Amniotic epithelial cell (primary cell): ENCODE measurements around the gene OTOG.
"Not testable (repeated sequence)": the region's sequence is repeated elsewhere in the genome, so short reads cannot be mapped to it uniquely, and the experiment has no call there.

Experiments
- DNase-seq: peaks from one replicate; pipeline ENCODE4 v3.0.0-alpha.2; 2010; ENCODE audit warnings: low read depth

Gene OTOG

GRCh38 chr11:17604201-17604914 is 57.3 kb downstream of the OTOG start:
- DNase-seq, result no peak

DNA sequence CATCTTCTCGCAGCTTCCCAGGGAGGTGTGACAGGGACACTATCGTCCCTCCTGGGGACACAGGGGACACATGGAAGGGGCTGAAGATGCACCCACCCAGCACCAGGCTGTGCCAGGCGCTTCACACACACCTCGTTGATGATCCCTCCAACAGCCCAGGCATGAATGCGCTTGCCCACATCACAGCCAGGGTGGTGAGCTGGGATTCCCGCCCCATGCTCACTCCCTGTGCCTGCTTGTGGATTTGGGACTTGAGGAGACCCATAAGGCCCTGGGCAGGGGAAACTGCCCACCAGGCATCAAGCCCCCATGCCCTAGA is 57.8 kb downstream of the OTOG start:
- no peak for DNase-seq

- DNase-seq, result no peak
Observed at GRCh38 chr11:17605651-17606122, 58.6 kb downstream of the OTOG start.

DNA sequence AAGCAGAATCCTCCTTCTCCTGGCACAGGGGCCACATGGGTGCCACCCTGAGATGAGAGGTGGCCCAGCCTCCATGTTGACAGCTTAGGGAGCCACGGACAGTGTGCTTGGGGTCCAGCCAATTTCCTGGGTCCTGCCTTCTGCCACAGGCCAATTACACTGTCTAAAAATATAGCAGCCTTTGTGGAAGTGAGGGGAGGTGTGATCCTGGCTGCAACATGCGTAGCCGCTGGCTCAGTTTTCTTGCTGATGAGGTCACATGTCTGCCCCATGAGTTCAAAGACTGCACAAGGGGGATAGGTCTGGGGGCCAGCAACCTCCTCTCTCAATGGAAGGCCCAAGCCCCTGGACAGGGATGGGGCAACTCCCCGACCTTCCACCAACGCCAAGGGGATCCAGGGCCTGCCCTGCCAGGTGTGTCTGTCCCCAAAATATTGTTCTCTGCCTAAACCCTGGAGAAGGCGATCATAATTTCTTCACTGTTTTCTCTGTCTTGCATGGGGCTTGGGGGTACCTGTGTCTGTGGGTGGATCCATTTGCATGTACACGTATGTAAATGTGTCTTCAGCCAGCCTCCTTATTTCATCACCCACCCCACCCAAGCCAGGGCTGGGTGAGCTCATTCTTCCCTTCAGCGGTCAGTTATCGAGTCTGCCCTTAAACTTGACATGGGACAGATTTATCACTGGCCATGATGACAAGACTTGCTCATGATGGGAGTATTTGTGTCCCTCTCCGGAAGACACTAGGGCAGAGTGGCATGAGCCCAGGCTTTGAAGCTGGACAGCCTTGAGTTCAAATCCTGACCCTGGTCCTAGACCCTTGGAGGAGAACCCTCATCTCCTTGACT is 59.4 kb downstream of the OTOG start:
- DNase-seq, result no peak

DNA sequence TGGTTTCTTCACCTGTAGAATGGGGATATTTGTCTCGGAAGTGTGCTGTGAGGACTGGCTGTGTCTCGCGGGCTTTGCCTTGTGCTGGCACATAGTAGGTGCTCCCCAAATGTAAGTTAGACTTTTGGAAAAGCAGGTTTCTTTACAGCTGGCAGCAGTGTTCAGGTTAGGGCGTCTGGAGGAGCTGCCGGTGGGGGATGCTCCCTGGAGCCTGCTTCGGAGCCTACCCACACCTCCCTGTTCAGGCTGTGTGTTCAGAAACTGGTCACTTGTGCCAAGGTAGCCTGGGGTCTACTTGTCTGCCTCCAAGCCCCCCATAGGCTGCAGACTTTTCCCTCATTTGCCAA is 60.0 kb downstream of the OTOG start:
- no peak for DNase-seq

DNA sequence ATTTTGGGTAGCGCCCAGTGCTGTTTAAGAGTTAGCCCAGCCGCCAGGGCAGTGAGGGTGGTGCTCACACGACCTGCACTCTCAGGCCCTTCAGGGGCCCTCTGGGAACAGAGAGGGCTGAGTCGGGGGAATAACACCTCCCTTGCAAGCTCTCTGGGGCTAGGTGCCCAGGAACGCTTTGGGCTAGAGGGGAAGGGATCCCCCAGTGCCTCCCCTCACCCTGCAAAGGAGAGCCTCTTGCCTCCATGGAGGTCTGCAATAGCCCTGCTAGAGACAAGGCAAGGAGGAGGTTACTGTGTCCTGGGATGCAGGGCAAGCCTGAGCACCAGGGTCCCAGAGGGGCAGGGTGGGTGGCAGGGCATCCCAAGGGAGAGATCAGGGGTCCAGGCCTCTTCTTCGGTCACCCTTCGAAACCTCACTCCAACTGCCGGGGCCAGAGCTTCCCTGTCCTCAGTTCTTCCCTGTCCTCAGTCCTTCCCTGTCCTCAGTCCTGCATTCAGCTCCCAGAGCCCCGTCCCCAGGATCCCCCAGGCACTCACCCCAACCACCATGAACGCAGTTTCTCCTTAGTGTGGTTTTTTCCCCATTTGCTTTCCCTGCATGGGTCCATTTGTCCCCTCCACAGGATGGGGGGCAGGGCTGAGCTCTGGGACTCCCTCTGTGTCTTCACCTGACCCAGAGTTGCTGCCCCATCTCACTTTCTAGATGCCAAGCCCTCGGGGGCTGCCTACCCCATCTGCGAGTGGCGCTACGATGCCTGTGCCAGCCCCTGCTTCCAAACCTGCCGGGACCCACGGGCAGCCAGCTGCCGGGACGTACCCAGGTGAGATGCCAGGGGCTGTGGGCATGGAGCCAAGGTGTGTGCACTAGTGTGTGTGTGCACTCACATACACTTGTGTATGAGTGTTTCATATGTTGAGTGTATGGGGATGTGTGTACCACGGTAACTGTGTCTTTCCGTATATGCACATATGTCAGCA is 60.8 kb downstream of the OTOG start:
- no peak for DNase-seq

- no peak for DNase-seq
Observed at GRCh38 chr11:17608821-17609220, 61.8 kb downstream of the OTOG start.

- DNase-seq, result no peak
Observed at GRCh38 chr11:17609291-17610084, 62.4 kb downstream of the OTOG start.

- no peak for DNase-seq
Observed at GRCh38 chr11:17610085-17610894, 63.2 kb downstream of the OTOG start.

DNA sequence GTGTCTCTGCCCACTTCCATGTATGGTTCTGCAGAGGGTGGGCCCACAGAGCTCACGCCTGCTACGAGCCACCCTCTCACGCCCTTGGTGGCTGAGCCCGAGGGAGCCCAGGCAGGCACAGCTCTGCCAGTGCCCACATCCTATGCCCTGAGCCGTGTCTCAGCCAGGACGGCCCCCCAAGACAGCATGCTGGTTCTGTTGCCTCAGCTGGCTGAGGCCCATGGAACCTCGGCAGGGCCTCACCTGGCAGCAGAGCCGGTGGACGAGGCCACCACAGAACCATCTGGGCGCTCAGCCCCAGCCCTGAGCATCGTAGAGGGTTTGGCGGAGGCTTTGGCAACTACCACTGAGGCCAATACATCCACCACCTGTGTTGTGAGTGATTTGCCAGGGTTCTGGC is 64.0 kb downstream of the OTOG start:
- DNase-seq, result no peak

DNA sequence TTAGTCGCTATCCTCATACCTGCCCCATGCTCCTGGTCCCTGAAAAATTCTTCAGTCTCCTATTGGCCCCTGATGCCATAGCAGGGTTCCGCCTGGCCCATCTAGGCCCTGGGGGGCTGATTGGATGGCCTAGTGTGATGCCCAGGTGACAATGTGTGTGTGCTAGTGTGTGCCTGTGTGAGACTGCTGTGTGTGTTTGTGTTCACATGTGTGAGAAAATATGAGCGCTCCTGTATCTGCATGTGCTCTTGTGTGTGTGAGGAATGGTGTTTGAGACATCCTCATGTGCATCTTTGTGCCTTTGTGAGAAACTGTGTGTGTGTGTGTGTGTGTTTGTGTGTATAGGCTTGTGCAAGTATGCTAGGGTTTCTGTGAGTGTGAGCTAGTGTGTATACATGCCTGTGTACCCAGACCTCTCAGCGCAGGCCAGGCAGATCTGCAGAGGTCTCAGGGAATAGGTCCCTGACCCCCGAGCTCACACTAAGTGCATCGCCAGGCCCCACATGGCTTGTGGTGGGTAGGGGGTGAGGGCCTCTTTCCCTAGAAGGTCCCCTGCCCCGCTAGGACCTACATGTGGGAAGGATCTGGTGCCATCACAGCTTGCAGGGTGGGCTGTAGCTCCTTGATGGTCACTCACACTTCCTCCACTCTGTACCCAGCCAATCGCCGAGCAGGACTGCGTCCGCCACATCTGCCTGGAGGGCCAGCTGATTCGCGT is 64.6 kb downstream of the OTOG start:
- no peak for DNase-seq

DNA sequence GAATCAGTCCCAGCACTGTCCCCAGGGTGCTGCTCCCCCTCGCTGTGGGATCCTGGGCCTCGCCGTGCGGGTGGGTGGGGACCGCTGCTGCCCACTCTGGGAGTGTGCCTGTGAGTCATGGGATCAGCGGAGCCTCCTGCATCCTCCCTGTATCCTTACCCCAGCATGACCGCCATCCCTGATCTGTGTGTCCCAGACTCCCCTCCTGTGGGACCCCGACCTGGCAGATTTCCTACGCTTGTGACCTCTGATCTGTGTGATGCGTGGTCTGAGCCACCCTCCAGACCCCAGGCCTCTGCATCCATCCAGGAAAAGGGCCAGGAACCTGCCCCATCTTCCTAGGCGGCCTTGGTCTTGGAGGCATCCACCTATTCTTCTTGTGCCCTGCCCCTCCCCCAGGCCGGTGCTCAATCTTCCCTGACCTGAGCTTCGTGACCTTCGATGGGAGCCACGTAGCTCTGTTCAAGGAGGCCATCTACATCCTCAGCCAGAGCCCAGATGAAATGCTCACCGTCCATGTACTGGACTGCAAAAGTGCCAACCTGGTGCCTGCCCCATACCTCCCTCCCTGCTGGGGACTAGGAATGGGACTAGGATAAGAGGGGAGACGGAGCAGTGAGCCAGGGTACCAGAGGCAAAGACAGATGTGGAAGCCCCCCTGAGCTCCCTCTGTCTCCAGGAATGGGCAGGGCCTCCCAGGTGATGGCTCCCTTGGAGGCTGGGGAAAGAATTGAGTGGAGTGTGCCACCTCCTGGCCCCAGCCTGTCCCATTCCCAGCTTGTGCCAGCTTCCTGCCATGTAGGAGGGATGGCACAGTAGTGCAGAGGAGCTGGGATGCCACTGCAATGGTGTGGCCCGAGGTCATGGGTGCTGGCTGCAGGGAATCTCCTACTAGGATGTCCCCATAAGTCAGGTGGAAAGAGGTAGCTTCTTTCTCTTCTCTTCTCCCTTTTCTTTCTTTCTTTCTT is 65.4 kb downstream of the OTOG start:
- no peak for DNase-seq

- DNase-seq, result no peak
Observed at GRCh38 chr11:17613428-17613962, 66.4 kb downstream of the OTOG start.

DNA sequence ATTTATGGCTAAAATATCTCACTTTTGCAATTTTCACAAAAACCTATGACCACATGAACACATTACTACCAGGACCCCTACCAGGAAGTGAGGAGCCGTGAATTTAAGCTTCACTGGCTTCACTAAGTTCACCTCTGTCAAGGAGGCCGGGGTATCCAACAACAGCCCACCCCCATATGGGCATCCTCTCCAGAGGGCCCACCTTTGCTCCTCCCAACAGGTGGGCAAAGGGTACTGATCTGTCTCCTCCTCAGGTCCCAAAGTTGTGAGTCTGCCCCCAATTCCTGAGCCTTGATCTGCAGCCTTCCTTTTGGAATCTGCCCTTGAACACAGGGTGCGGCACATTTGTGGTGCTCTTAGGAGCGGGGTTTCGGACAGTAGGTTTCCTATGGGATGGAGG is 66.9 kb downstream of the OTOG start:
- no peak for DNase-seq

- not testable (repeated sequence) for DNase-seq
Observed at GRCh38 chr11:17622711-17623110, 75.7 kb downstream of the OTOG start.

DNA sequence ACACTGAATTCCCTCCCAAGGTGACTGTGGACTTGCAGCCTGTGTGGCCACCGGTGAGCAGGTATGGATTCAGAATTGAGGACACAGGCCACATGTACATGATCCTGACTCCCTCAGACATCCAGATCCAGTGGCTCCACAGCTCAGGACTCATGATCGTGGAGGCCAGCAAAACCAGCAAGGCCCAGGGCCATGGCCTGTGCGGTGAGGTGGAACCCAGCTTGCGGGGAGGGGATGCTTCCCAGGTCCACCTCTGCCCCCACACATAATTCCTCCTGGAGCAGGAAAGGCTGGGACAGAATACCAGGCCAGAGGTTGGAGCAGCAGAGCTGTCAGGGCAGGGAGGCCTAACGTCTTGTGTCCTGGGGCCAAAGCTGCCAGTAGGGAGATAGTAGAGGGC is 82.1 kb downstream of the OTOG start:
- no peak for DNase-seq

DNA sequence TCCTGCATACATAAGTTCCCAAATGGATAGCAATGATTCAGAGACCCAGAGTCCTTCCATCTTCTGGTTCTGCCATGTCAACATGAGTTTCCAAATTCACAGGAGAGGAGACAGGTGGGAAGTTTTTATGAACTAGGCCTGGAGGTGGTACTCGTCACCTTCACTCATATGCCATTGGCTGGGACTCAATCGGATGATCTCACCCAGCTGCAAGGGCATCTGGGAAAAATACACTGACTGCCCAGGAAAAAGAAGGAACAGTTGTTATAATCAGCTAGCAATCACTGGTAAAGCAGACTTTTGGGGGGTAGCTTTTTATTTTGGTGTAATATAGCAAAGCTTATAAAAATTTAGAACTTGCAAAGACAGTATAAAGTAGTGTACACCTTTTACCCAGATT is 83.9 kb downstream of the OTOG start:
- DNase-seq, result no peak

DNA sequence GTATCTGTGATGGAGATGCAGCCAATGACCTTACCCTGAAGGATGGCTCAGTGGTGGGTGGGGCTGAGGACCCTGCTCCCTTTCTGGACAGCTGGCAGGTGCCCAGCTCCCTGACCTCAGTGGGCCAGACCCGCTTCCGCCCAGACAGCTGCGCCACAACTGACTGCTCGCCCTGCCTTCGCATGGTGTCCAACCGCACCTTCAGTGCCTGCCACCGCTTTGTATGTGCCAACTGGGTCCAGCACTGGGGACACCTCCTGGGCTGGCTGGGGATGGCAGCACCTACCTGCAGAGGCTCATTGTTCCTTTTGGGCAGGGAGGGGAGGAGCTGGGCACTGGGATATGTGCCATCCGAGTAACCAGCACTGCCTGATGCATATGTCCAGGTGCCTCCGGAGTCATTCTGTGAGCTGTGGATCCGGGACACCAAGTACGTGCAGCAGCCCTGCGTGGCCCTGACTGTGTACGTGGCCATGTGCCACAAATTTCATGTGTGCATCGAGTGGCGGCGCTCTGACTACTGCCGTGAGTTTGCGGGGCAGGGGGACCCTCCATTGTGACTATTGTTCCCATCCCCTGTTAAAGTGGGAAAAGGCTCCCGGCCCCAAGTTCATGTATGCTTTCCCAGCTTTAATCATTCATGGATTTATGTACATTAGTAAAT is 84.8 kb downstream of the OTOG start:
- no peak for DNase-seq
